ENCODE data around the gene MYLK. TPM values are rescaled to one million over a fixed set of nuclear protein-coding genes. Genes with fewer than 3 reads are reported as not detected.

MYLK gene
- polyA plus RNA-seq, 3 donors, result 0.35 to 1.3 (median 0.51) TPM

DNA sequence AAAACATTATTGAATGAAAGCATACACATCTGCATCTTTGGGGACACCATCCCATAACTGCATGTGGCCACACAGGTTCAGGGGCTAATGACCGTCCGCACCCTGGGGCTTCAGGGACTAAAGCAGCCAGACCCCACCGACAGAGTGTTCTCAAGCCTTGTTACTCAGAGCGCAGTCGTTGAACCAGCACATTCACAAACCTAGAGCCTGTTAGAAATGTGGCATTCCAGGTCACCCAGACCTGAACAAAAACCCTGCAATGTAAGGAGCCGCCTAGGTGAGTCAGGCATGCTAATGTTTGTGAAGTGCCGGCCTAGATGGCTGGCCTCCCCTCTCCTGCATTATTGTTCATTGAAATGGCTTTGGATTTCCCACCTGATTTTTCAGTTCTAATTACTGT, 247.0 kb downstream of the MYLK start:
- H2AFZ ChIP-seq (ENCODE audit: insufficient read depth, low read depth, low read length, poor library complexity, severe bottlenecking), result no peak overlapping the region
- H3K27ac Mint-ChIP-seq, result no peak overlapping the region
- H3K9me3 Mint-ChIP-seq, result peaks cover 0 to 1% (median 0%) of the 10 kb centered on the region in 7 donors
- TF ChIP-seq, protein P1, sequence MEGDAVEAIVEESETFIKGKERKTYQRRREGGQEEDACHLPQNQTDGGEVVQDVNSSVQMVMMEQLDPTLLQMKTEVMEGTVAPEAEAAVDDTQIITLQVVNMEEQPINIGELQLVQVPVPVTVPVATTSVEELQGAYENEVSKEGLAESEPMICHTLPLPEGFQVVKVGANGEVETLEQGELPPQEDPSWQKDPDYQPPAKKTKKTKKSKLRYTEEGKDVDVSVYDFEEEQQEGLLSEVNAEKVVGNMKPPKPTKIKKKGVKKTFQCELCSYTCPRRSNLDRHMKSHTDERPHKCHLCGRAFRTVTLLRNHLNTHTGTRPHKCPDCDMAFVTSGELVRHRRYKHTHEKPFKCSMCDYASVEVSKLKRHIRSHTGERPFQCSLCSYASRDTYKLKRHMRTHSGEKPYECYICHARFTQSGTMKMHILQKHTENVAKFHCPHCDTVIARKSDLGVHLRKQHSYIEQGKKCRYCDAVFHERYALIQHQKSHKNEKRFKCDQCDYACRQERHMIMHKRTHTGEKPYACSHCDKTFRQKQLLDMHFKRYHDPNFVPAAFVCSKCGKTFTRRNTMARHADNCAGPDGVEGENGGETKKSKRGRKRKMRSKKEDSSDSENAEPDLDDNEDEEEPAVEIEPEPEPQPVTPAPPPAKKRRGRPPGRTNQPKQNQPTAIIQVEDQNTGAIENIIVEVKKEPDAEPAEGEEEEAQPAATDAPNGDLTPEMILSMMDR (IDR thresholded peaks at IDR 0.05), result no peak
- H3K4me1 ChIP-seq (ENCODE audit: control insufficient read depth in 1 of 2, insufficient read depth in 2 of 2, low read length in 2 of 2), result peaks cover 4 to 9% of the 10 kb centered on the region in 2 donors
- no peak for DNase-seq
- no peaks in the 10 kb centered on the region for H3K36me3 Mint-ChIP-seq
- no peaks in the 10 kb centered on the region for H3K79me2 ChIP-seq (ENCODE audit: insufficient read depth, low read length)
- no peaks in the 10 kb centered on the region for H3K9me3 ChIP-seq (replicated peaks in 1 of 2; ENCODE audit: control insufficient read depth in 1 of 2, insufficient read depth in 1 of 2, low read length in 2 of 2)
- no peak overlapping the region for H3K9ac ChIP-seq (ENCODE audit: insufficient read depth, low read length, poor library complexity, severe bottlenecking)
- H4K20me1 ChIP-seq (ENCODE audit: insufficient read depth, low read length), result no peaks in the 10 kb centered on the region
- no peak overlapping the region for H3K4me2 ChIP-seq (replicated peaks; ENCODE audit: extremely low read depth, low read length, poor library complexity, severe bottlenecking)
- H3K36me3 ChIP-seq (replicated peaks in 1 of 2; ENCODE audit: control insufficient read depth in 1 of 2, insufficient read depth in 2 of 2, low read length in 2 of 2), result no peaks in the 10 kb centered on the region
- H3K27me3 ChIP-seq (ENCODE audit: control insufficient read depth in 2 of 2, insufficient read depth in 2 of 2, low read length in 2 of 2), result no peaks in the 10 kb centered on the region
- no peak overlapping the region for H3K4me3 Mint-ChIP-seq
- peaks cover 0 to 1% (median 0%) of the 10 kb centered on the region in 3 donors for H3K27me3 Mint-ChIP-seq (ENCODE audit: low read depth in 3 of 3)
- H3K4me3 ChIP-seq (replicated peaks in 1 of 3; ENCODE audit: low read depth in 2 of 3, low read length in 3 of 3), result no peak overlapping the region
- 98% methylated on average over 5 of the region's 7 CpGs for WGBS (ENCODE audit: insufficient coverage)
- H3K27ac ChIP-seq (ENCODE audit: low read depth in 1 of 2, low read length in 2 of 2), result no peak overlapping the region
- intact Hi-C loops (cut with micrococcal nuclease), result no loop called here
- H3K4me1 Mint-ChIP-seq, result peaks cover 12% of the 10 kb centered on the region

- Histone ChIP-seq H3K36me3 (replicated peaks in 1 of 2; ENCODE audit: control insufficient read depth in 1 of 2, insufficient read depth in 2 of 2, low read length in 2 of 2) (no peaks in the 10 kb centered on the region), H3K9me3 (replicated peaks in 1 of 2; ENCODE audit: control insufficient read depth in 1 of 2, insufficient read depth in 1 of 2, low read length in 2 of 2) (no peaks in the 10 kb centered on the region), H3K79me2 (ENCODE audit: insufficient read depth, low read length) (no peaks in the 10 kb centered on the region), H3K27me3 (ENCODE audit: control insufficient read depth in 2 of 2, insufficient read depth in 2 of 2, low read length in 2 of 2) (no peaks in the 10 kb centered on the region), H3K4me1 (ENCODE audit: control insufficient read depth in 1 of 2, insufficient read depth in 2 of 2, low read length in 2 of 2) (peaks cover 4 to 9% of the 10 kb centered on the region in 2 donors), H3K27ac (ENCODE audit: low read depth in 1 of 2, low read length in 2 of 2) (no peak overlapping the region), H3K4me2 (replicated peaks; ENCODE audit: extremely low read depth, low read length, poor library complexity, severe bottlenecking) (no peak overlapping the region), H3K9ac (ENCODE audit: insufficient read depth, low read length, poor library complexity, severe bottlenecking) (no peak overlapping the region), H2AFZ (ENCODE audit: insufficient read depth, low read depth, low read length, poor library complexity, severe bottlenecking) (no peak overlapping the region), H3K4me3 (replicated peaks in 1 of 3; ENCODE audit: low read depth in 2 of 3, low read length in 3 of 3) (no peak overlapping the region), H4K20me1 (ENCODE audit: insufficient read depth, low read length) (no peaks in the 10 kb centered on the region)
- peaks cover 0 to 2% (median 0%) of the 10 kb centered on the region in 7 donors for H3K9me3 Mint-ChIP-seq
- intact Hi-C loops (cut with micrococcal nuclease), result no loop called here
- peaks cover 0 to 1% (median 0%) of the 10 kb centered on the region in 3 donors for H3K27me3 Mint-ChIP-seq (ENCODE audit: low read depth in 3 of 3)
- 88% methylated on average over 8 of the region's 8 CpGs for WGBS (ENCODE audit: insufficient coverage)
- H3K27ac Mint-ChIP-seq, result no peak overlapping the region
- TF ChIP-seq, protein P1 (IDR thresholded peaks at IDR 0.05), result no peak
- H3K4me1 Mint-ChIP-seq, result peaks cover 13% of the 10 kb centered on the region
- no peak overlapping the region for H3K4me3 Mint-ChIP-seq
- no peaks in the 10 kb centered on the region for H3K36me3 Mint-ChIP-seq
- no peak for DNase-seq
Observed at GRCh38 chr3:123636431-123636841, 247.7 kb downstream of the MYLK start.

Data from CD14-positive monocyte (primary cell).